ENCODE data around the gene SAG.

GRCh38 chr2:233395687-233396086, 88.1 kb downstream of the SAG start:
- no peak for TF ChIP-seq CTCF (IDR thresholded peaks at IDR 0.05)
- TF ChIP-seq POLR2A (IDR thresholded peaks at IDR 0.05): no peak

Measured in testis (tissue), 2 donors.